T-helper 17 cell (primary cell): Measurements from ENCODE around the gene PRELID1. TPM values are rescaled to one million over a fixed set of nuclear protein-coding genes. Genes with fewer than 3 reads are reported as not detected.
A peak's percentile ranks its signal among the peaks of the same experiment; 100 is the strongest.
"Not testable (repeated sequence)": the region's sequence is repeated elsewhere in the genome, so short reads cannot be mapped to it uniquely, and the experiment has no call there.

Experiments
- ATAC-seq: fragments of 150-1000 bp; cut with Tn5 transposase; 2 replicates; pipeline ENCODE4 v1.10.0; 2021; ENCODE audit warnings: mild to moderate bottlenecking, moderate library complexity
- DNase-seq, 3 donors: peaks; one replicate each; pipeline versions ENCODE4 v3.0.0 to v3.0.0-alpha.2; 2020 to 2021
- H3K9me3 ChIP-seq: one replicate; pipeline ENCODE4 v1.7.0; 2013; ENCODE audit warnings: low read length, mild to moderate bottlenecking; ENCODE audit not compliant: control insufficient read depth, poor library complexity, severe bottlenecking
- H3K27ac Mint-ChIP-seq: one replicate; pipeline ENCODE4 v1.8.0; 2022; ENCODE audit warnings: mild to moderate bottlenecking, moderate library complexity, mixed read lengths
- H3K27me3 Mint-ChIP-seq: one replicate; pipeline ENCODE4 v1.8.0; 2022; ENCODE audit warnings: mixed read lengths
- H3K36me3 Mint-ChIP-seq: one replicate; pipeline ENCODE4 v1.8.0; 2022; ENCODE audit warnings: low read depth, mixed read lengths
- H3K4me1 Mint-ChIP-seq: one replicate; pipeline ENCODE4 v1.8.0; 2022; ENCODE audit warnings: mild to moderate bottlenecking, mixed read lengths
- H3K4me3 Mint-ChIP-seq: one replicate; pipeline ENCODE4 v1.8.0; 2022; ENCODE audit warnings: mild to moderate bottlenecking, moderate library complexity, mixed read lengths
- total RNA-seq, 4 donors: library from RNA in 2 of 4; stranded (reverse) in 2 of 4; gene quantifications; one replicate each; pipeline ENCODE4 v1.2.3 and lab custom pipeline; 2022 to 2026

Gene PRELID1
- total RNA-seq, 2 donors from 2014 or later, result 44.9 to 55.8 TPM

DNA sequence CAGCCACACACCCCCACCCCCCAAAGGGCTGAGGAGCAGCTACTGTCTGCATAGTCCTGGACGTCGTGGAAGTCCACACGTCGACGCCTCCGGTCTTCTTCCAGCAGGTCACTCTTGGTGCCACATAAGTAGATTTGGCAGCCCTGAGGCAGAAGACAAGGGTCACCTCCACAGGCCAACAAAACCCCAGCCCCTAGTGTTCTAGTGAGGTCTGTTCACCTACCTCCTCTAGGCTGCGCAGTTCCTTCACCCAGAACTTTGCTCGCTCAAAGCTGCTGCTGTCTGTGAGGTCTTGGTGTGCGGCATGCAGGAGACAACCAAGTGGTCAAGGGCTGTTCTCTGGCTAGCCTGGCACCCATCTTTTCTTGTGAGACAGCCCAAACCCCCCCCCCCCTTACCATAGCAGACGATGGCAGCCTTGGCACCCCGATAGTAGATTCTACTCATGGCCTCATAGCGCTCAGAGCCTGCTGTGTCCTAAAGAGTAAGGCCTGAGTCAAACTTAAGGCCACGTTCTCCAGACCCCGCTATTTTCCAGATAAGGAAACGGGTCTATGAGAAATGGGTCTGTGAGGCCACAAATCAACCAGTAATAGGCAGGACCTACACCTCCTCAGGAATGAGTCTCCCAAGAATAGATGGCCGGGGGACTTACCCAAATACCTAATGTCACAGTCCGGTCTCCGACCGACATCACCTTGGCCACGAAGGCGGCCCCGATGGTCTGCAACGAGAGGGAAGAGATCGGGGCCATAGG, 1.1 kb upstream of the PRELID1 start:
- Mint-ChIP-seq H3K4me3 (peak overlapping the region; percentile 93), H3K27me3 (no peaks in the 10 kb centered on the region), H3K36me3 (no peaks in the 10 kb centered on the region), H3K27ac (peak overlapping the region; percentile 89), H3K4me1 (peaks cover 47% of the 10 kb centered on the region)
- no peak for ATAC-seq
- no peak for DNase-seq
- no peaks in the 10 kb centered on the region for H3K9me3 ChIP-seq

DNA sequence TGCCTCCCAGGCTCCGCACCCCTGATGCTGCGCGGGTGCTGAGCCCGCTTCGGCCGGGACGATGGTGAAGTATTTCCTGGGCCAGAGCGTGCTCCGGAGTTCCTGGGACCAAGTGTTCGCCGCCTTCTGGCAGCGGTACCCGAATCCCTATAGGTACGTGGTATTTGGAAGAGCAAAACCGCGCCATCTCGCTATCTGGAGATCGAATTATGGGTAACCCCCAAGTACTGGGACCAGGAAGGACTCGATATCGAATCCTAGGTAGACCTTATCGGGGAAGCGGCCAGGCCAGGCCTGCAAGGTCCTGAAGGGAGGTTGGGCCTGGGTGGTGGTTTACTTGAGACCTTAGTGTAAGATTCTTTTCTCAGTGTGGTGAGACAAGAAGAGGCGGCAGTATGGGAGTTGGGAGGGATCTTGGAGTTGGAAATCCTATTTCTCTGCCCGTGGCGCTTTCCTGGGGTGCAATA, 359 bp downstream of the PRELID1 start:
- DNase-seq (no peak), ATAC-seq (peak; percentile 10)
- peak overlapping the region; percentile 89 for H3K27ac Mint-ChIP-seq
- no peaks in the 10 kb centered on the region for H3K36me3 Mint-ChIP-seq
- peaks cover 53% of the 10 kb centered on the region for H3K4me1 Mint-ChIP-seq
- H3K4me3 Mint-ChIP-seq, result peak overlapping the region; percentile 93
- no peaks in the 10 kb centered on the region for H3K9me3 ChIP-seq
- no peaks in the 10 kb centered on the region for H3K27me3 Mint-ChIP-seq

DNA sequence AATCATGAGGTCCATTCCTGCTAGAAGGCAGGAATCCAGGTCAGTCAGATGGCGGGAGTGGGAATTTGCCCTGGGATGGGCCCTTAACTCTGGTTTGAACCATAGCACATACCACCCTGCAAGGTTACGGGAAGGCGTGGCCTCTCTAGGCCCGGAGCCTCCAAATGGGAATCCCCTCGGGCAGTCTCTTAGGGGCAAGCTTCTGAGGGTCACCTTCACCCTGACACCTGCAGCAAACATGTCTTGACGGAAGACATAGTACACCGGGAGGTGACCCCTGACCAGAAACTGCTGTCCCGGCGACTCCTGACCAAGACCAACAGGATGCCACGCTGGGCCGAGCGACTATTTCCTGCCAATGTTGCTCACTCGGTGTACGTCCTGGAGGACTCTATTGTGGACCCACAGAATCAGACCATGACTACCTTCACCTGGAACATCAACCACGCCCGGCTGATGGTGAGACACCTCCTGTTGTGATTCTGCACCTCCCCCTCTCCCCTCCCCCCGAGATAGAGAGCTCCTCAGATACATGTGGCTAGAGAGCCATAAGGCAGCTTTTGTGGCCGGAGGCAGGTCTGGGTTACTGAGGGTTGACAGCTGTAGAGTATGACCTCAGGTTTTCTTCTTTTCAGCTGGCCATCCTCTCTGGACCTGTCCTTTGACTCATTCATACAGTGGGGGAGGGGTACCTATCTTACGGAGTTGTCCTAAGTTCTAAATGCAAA, 957 bp downstream of the PRELID1 start:
- peak overlapping the region; percentile 93 for H3K4me3 Mint-ChIP-seq
- H3K4me1 Mint-ChIP-seq, result peaks cover 53% of the 10 kb centered on the region
- H3K36me3 Mint-ChIP-seq, result no peaks in the 10 kb centered on the region
- DNase-seq (no peak), ATAC-seq (no peak)
- H3K27ac Mint-ChIP-seq, result peak overlapping the region; percentile 89
- no peaks in the 10 kb centered on the region for H3K27me3 Mint-ChIP-seq
- no peaks in the 10 kb centered on the region for H3K9me3 ChIP-seq

DNA sequence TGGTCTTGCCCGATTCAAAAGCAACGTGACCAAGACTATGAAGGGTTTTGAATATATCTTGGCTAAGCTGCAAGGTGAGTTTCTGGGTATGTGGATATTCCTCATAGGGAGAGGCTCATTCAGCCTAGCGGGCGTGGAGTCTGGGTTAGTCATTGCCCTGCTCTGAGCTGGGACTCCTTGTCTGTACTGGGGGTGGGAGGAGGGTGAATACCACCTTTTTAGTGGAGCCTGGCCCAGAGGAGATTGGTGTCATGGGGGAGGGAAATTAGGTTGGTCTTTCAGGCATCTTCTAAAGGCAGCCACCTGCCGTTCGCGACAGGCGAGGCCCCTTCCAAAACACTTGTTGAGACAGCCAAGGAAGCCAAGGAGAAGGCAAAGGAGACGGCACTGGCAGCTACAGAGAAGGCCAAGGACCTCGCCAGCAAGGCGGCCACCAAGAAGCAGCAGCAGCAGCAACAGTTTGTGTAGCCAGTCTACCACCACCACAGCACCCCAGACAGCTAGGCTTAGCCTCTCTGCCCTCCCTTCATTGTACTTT, 2.6 kb downstream of the PRELID1 start:
- H3K27me3 Mint-ChIP-seq, H3K36me3 Mint-ChIP-seq, H3K9me3 ChIP-seq, DNase-seq, ATAC-seq: not testable (repeated sequence)
- peak overlapping the region; percentile 49 for H3K4me3 Mint-ChIP-seq
- peak overlapping the region; percentile 56 for H3K27ac Mint-ChIP-seq
- peaks cover 51% of the 10 kb centered on the region for H3K4me1 Mint-ChIP-seq

DNA sequence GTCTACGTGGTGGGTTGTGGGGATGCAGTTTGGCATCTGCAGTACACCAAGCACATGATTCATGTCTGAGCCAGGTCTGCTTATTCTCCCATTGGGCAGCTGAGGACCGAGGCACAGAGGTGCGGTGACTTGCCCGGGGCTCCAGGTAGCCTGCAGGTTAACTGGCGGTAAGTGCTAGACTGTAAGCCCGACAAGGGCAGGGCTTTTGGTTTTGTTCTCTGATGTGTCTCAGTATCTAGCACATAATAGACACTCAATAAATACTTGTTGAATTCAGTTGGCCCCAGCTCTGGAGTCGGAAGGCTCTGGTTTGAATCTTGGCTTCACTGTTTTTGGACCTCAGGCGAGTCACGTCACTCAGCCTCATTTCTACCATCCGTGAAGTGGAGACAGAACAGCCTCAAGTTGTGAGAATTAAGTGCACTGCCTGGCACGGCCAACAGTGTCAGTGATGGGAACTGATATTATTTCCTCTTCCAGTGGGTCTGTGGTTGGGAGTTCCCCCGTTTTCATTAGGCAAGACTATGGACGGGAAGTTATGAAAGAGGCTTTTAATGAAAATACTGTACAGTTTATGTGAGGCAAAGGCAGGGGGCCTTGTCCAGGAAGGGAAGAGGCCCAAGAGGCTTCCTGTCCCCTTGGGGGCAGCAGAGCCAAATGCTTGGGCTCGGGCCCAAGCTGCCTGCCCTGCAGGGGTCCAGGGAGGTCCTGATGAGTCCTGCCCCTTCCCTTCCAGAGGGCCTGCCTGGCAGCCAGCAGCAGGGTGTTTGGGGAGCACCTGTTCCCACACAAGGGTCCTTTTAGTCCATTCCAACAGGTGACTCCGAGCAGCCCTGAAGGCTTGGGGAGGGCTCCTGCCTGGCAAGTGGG, 3.3 kb downstream of the PRELID1 start:
- no peaks in the 10 kb centered on the region for H3K36me3 Mint-ChIP-seq
- no peak for DNase-seq
- no peaks in the 10 kb centered on the region for H3K27me3 Mint-ChIP-seq
- no peaks in the 10 kb centered on the region for H3K9me3 ChIP-seq
- ATAC-seq, result no peak
- peak overlapping the region; percentile 56 for H3K27ac Mint-ChIP-seq
- peaks cover 51% of the 10 kb centered on the region for H3K4me1 Mint-ChIP-seq
- H3K4me3 Mint-ChIP-seq, result no peak overlapping the region

DNA sequence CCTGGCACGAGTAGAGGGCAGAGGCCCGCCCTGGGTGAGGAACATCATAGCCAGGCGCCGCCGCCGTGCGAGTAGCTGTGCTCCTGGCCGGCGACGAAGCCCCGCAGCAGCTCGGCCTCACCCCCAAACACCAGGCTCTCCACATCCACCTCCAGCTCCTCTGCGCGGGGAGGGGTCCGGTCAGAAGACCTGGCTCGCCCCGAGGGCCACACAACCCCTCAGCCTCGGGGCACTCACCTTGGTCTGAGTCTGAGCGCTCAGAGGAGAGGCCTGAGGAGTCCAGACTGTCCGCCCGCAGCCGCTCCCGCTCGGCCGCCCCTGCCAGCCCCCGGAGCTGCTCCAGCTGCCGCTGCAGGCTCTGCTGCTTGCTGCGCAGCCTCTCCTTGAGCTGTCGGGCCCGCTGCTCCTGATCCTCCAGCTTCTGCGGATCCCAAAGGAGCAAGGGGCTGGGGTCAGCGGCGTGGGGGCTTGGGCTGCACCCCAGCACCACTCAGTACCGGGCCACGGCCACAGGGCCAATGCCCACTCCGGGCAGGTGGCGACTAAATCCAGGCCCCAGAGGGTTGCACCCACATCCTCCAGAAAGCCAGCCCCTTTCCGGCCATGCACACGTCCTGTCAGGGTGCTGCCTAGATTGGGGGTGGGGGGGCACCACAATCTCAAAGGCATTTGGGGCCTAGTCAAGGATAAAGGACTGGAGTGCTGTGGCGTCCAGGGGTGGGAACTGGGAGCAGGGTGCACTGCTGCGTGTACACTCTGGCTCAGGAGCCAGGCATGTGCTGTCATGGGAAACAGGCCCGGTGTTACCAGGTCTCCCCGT, 4.2 kb downstream of the PRELID1 start:
- Mint-ChIP-seq H3K27ac (peak overlapping the region; percentile 76), H3K36me3 (no peaks in the 10 kb centered on the region)
- DNase-seq, result no peak

DNA sequence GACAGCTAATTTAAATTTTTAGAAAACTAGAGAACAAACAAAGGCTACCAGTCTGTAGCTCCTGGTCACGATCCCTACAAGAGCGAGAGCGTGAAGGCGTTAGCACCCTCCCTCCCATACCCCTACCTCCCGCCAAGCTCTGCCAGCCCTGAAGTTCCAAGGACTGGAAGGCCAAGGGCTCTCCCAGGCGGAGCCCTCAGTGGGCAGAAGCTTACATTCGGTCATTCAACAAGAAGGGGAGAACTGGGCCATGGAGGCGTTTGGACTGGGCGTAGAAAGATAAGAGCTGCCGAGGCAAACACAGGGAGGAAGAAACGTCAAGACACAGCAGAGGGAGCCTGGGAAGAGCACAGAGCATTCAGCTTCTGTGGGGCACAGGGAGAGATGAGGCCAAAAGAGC, 5.1 kb downstream of the PRELID1 start:
- H3K9me3 ChIP-seq, result no peaks in the 10 kb centered on the region
- DNase-seq, result no peak
- Mint-ChIP-seq H3K4me1 (peaks cover 49% of the 10 kb centered on the region), H3K27me3 (no peaks in the 10 kb centered on the region), H3K36me3 (no peaks in the 10 kb centered on the region), H3K4me3 (no peak overlapping the region), H3K27ac (peak overlapping the region; percentile 76)
- no peak for ATAC-seq

More for the DNA sequence above, 4.2 kb downstream of the PRELID1 start:
- H3K9me3 ChIP-seq, result no peaks in the 10 kb centered on the region
- Mint-ChIP-seq H3K4me3 (peak overlapping the region; percentile 36), H3K4me1 (peaks cover 46% of the 10 kb centered on the region), H3K27me3 (no peaks in the 10 kb centered on the region)
- ATAC-seq, result no peak

DNA sequence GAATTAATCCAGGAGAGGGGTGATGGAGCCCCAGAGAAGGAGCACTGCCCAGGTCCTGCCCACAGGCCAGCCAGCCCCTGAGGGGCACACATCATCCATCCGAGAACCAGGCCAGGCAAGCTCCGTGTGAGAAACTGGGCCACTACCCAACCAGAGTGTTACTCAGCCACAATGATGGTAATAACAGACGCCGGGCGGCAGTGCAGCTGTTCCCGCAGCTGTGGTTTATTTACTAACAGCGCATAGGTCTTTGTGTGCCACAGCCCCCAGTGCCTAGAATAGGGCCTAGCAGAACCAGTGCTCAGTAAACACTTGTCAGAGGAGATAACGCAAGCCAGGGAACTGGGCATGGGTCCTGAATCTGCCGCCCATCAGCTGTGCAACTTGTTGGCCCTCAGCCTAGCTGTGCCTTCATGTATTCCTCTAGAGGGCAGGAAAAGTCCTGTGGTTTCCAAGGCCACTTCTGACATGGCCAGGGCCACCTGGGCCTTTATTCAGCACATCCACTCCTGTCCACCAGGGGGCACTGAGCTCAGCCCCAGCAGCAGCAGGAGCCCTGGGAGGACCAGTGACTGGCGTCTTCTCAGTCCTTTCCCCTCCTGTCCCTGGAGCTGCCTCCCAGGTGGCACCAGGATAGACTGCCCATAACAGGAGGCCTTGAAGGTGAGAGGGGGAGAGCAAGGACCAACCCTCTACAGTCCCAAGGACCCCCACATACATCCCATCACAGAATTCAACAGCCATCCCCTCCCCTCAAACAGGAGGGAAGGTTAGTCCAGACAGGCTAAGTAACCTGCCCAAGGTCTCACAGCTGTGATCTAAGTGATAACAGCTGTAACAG, 6.0 kb downstream of the PRELID1 start:
- peak overlapping the region; percentile 76 for H3K27ac Mint-ChIP-seq

DNA sequence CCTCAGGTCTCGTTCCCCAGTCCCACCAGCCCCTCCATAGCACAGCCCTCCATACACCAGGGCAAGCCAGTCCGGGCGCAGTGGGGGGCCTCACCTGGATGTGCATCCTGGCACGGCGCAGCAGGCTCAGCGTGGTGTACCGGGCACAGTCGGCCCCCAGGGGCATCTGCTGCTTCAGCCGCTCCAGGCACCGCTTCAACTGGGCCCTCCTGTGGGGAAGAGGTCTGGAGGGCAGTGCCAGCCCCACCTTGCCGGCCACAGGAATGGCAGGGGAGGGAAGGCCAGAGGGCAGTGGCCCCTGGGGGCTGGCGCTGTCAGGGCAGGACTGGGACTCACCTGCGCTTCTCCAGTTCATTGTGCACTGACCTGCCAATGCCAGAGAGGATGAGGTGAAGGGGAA, 6.7 kb downstream of the PRELID1 start:
- no peaks in the 10 kb centered on the region for H3K9me3 ChIP-seq
- DNase-seq (no peak), ATAC-seq (no peak)
- no peak overlapping the region for H3K4me3 Mint-ChIP-seq
- H3K4me1 Mint-ChIP-seq, result peaks cover 36% of the 10 kb centered on the region
- H3K27ac Mint-ChIP-seq, result no peak overlapping the region
- no peaks in the 10 kb centered on the region for H3K27me3 Mint-ChIP-seq
- no peaks in the 10 kb centered on the region for H3K36me3 Mint-ChIP-seq

More for the DNA sequence above, 6.0 kb downstream of the PRELID1 start:
- Mint-ChIP-seq H3K36me3 (no peaks in the 10 kb centered on the region), H3K27me3 (no peaks in the 10 kb centered on the region), H3K4me1 (peaks cover 43% of the 10 kb centered on the region), H3K4me3 (peak overlapping the region; percentile 78)
- peak; percentile 52 to 66 (median 58) for DNase-seq
- peak; percentile 41 for ATAC-seq
- no peaks in the 10 kb centered on the region for H3K9me3 ChIP-seq

DNA sequence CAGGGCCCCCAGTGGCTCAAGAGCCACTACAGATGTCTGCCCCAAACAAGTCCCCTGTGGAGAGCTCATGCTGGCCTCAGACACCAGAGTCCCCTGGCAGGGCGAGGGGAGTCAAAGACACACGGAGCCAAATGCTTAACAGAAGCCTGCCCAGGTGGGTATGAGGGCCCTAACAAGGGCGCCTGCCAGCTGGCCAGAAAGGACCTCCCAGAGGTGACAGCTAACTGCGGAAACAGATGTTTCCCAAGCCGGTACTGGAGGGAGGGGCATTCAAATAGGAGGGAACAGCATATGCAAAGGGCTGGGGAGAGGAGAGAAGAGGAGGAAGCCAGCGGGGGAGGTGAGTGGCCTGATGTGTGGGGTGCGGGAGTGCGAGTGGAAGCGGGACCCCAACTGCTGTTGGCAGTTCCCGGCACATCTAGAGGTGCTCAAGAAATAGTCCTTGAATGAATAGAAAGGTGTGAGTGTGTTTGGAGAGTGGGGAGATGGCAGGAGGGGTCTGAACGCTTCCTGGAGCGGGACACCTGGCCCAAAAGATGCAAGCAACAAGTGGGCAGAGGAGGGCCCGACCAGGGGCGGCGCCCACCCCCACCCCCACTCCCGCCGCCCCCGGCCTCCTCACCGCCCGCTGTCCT, 7.3 kb downstream of the PRELID1 start:
- Mint-ChIP-seq H3K4me1 (peaks cover 35% of the 10 kb centered on the region), H3K27me3 (no peaks in the 10 kb centered on the region), H3K36me3 (no peaks in the 10 kb centered on the region), H3K27ac (no peak overlapping the region), H3K4me3 (peak overlapping the region; percentile 92)
- H3K9me3 ChIP-seq, result no peaks in the 10 kb centered on the region
- DNase-seq (no peak), ATAC-seq (no peak)

DNA sequence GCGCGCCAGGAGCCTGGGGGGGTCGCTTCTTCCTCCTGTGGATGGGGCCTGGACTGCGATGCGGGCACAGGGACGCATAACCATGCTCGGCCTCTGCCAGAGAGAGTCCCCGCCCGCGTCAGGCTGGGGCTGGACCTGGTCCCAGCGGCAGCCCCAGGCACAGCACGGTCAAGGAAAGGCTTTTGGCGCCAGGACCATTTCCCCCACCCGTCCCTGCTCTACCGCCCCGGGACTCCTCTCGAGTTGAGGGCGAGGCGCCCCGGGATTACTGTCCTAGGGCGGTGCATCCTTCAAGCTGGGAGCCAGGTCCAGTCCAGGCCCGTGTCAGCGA, 7.8 kb downstream of the PRELID1 start:
- no peak for ATAC-seq
- H3K36me3 Mint-ChIP-seq, result no peaks in the 10 kb centered on the region
- no peak overlapping the region for H3K27ac Mint-ChIP-seq
- peak overlapping the region; percentile 92 for H3K4me3 Mint-ChIP-seq
- no peaks in the 10 kb centered on the region for H3K9me3 ChIP-seq
- H3K27me3 Mint-ChIP-seq, result no peaks in the 10 kb centered on the region
- no peak for DNase-seq
- H3K4me1 Mint-ChIP-seq, result peaks cover 35% of the 10 kb centered on the region
